22Rv1 (cell line): ENCODE data around the gene CCDC170.

ENCODE experiments used
- ZFX ChIP-seq: fragments of 450-650 bp; IDR thresholded peaks from 2 replicates; pipeline ENCODE4 v1.6.1; 2017; ENCODE audit warnings: antibody characterized with exemption, borderline replicate concordance
- TF ChIP-seq, protein P1 (sequence below): fragments of 450-650 bp; IDR thresholded peaks from 2 replicates; pipeline ENCODE4 v1.5.1; 2017; ENCODE audit warnings: mild to moderate bottlenecking

DNA sequence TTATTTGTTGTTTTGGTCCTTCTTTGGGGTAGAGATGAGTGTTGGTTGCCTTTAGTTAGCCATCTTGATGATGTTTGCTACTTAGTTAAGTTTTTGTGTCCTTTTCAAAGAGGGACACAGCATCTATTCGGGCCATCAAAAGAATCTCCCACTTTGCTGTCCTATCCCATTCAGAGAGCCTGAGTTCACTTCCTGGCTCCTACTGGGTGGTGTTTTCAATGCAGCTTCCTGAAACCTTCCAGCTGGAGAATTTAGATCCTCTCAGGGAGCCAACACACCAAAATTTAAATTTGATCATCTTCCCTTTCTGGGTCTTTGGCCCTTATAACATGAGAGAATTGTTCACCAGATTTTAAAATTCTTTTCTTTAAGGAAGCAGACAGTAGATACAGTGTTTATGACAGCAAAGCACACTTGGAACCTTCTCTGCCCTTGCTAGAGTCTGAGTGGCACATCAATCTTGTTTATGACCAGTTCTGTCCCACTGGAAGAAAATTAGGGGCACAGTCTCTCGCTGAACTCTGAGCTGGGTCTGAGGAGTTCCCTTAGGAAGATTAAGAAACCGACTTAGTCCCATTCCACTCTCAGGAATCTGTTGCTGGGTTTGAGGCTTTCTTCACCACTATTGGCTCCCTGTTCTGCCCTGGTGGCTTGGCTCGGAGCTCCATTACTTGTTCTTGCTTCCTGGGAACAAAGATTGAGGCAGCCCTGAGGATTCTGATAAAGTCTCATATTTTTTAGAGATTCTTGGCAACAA is 115.5 kb downstream of the CCDC170 start:
- TF ChIP-seq, protein P1, sequence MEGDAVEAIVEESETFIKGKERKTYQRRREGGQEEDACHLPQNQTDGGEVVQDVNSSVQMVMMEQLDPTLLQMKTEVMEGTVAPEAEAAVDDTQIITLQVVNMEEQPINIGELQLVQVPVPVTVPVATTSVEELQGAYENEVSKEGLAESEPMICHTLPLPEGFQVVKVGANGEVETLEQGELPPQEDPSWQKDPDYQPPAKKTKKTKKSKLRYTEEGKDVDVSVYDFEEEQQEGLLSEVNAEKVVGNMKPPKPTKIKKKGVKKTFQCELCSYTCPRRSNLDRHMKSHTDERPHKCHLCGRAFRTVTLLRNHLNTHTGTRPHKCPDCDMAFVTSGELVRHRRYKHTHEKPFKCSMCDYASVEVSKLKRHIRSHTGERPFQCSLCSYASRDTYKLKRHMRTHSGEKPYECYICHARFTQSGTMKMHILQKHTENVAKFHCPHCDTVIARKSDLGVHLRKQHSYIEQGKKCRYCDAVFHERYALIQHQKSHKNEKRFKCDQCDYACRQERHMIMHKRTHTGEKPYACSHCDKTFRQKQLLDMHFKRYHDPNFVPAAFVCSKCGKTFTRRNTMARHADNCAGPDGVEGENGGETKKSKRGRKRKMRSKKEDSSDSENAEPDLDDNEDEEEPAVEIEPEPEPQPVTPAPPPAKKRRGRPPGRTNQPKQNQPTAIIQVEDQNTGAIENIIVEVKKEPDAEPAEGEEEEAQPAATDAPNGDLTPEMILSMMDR = no peak
- no peak for TF ChIP-seq ZFX
